Activated naive CD8-positive, alpha-beta T cell treated with anti-CD3 and anti-CD28 coated beads, Interleukin-2, amount 50 U/mL, for 16 hours (primary cell): ENCODE data around the gene SPSB4.
"Not testable (repeated sequence)": the region's sequence is repeated elsewhere in the genome, so short reads cannot be mapped to it uniquely, and the experiment has no call there.

Source experiments
- DNase-seq: peaks from one replicate; pipeline ENCODE4 v3.0.0-alpha.2; 2020; ENCODE audit warnings: low read depth, low spot score

SPSB4 gene

GRCh38 chr3:141114816-141115460, 63.8 kb downstream of the SPSB4 start:
- DNase-seq = no peak

- DNase-seq = no peak
Observed at GRCh38 chr3:141115789-141116541, 64.8 kb downstream of the SPSB4 start.

- no peak for DNase-seq
Observed at GRCh38 chr3:141116721-141117120, 65.6 kb downstream of the SPSB4 start.

- DNase-seq = not testable (repeated sequence)
Observed at GRCh38 chr3:141117982-141118381, 66.8 kb downstream of the SPSB4 start.

GRCh38 chr3:141122455-141123030, 71.4 kb downstream of the SPSB4 start:
- no peak for DNase-seq

GRCh38 chr3:141123677-141124410, 72.7 kb downstream of the SPSB4 start:
- DNase-seq = no peak

- no peak for DNase-seq
Observed at GRCh38 chr3:141124715-141125114, 73.6 kb downstream of the SPSB4 start.

- no peak for DNase-seq
Observed at GRCh38 chr3:141125351-141125750, 74.2 kb downstream of the SPSB4 start.

GRCh38 chr3:141126661-141127343, 75.7 kb downstream of the SPSB4 start:
- DNase-seq = no peak

GRCh38 chr3:141127344-141128125, 76.4 kb downstream of the SPSB4 start:
- DNase-seq = no peak

GRCh38 chr3:141128126-141128777, 77.1 kb downstream of the SPSB4 start:
- no peak for DNase-seq

GRCh38 chr3:141129049-141129448, 77.9 kb downstream of the SPSB4 start:
- no peak for DNase-seq

- DNase-seq = no peak
Observed at GRCh38 chr3:141129541-141130011, 78.4 kb downstream of the SPSB4 start.

GRCh38 chr3:141143517-141143916, 92.4 kb downstream of the SPSB4 start:
- no peak for DNase-seq

- DNase-seq = no peak
Observed at GRCh38 chr3:141146979-141147470, 95.9 kb downstream of the SPSB4 start.

- DNase-seq = no peak
Observed at GRCh38 chr3:141147657-141148056, 96.5 kb downstream of the SPSB4 start.

- DNase-seq = no peak
Observed at GRCh38 chr3:141148169-141148568, 97.0 kb downstream of the SPSB4 start.

- DNase-seq = no peak
Observed at GRCh38 chr3:141148770-141149169, 97.6 kb downstream of the SPSB4 start.

- DNase-seq = no peak
Observed at GRCh38 chr3:141150081-141150830, 99.1 kb downstream of the SPSB4 start.
